HG02870 (cell line): ENCODE results near the gene PLXNB3.
"Not testable (repeated sequence)": the region's sequence is repeated elsewhere in the genome, so short reads cannot be mapped to it uniquely, and the experiment has no call there.

ENCODE experiments used
- ATAC-seq: cut with Tn5 transposase; IDR thresholded peaks from one replicate; pipeline ENCODE4 v1.9.1; 2021; ENCODE audit warnings: mild to moderate bottlenecking, moderate library complexity; ENCODE audit not compliant: unreplicated experiment

Gene PLXNB3

GRCh38 chrX:153806999-153807575 is 43.0 kb downstream of the PLXNB3 start:
- no peak for ATAC-seq

- ATAC-seq, result no peak
Observed at GRCh38 chrX:153807976-153808375, 43.9 kb downstream of the PLXNB3 start.

GRCh38 chrX:153812220-153812619 is 48.2 kb downstream of the PLXNB3 start:
- no peak for ATAC-seq

- ATAC-seq, result no peak
Observed at GRCh38 chrX:153813161-153813560, 49.1 kb downstream of the PLXNB3 start.

GRCh38 chrX:153814591-153815315 is 50.7 kb downstream of the PLXNB3 start:
- ATAC-seq, result no peak

GRCh38 chrX:153816831-153817690 is 53.0 kb downstream of the PLXNB3 start:
- no peak for ATAC-seq

GRCh38 chrX:153818064-153818463 is 54.0 kb downstream of the PLXNB3 start:
- ATAC-seq, result not testable (repeated sequence)

- no peak for ATAC-seq
Observed at GRCh38 chrX:153818571-153819383, 54.7 kb downstream of the PLXNB3 start.

GRCh38 chrX:153819384-153820040 is 55.5 kb downstream of the PLXNB3 start:
- ATAC-seq, result no peak

GRCh38 chrX:153820601-153821000 is 56.6 kb downstream of the PLXNB3 start:
- no peak for ATAC-seq

GRCh38 chrX:153821066-153821465 is 57.0 kb downstream of the PLXNB3 start:
- no peak for ATAC-seq

- ATAC-seq, result no peak
Observed at GRCh38 chrX:153824348-153824747, 60.3 kb downstream of the PLXNB3 start.

GRCh38 chrX:153825042-153825441 is 61.0 kb downstream of the PLXNB3 start:
- no peak for ATAC-seq
